Pancreas (tissue), 10 donors: ENCODE measurements around the gene ZKSCAN1. TPM values are rescaled to one million over a fixed set of nuclear protein-coding genes. Genes with fewer than 3 reads are reported as not detected.

Source experiments
- ATAC-seq, 4 donors: fragments of 200-7000 bp; cut with Tn5 transposase; one replicate each; pipeline versions ENCODE4 v1.8.0 to v1.9.1; 2020; ENCODE audit warnings: mild to moderate bottlenecking in 4 of 4, moderate library complexity in 4 of 4
- DNase-seq, 6 donors: peaks; one replicate each; pipeline ENCODE4 v3.0.0-alpha.2; 2020
- FAIRE-seq: peaks from 2 replicates; lab custom pipeline; 2012; peaks lifted over from hg19 to GRCh38; lab: Jason Lieb, UNC
- H3K27ac ChIP-seq, 4 donors: fragments of 200-600 bp; sonication (generic); 1 replicate in 3 of 4; 2 replicates in 1 of 4; pipeline versions ENCODE4 v1.5.0 to v1.8.0; 2020
- H3K27me3 ChIP-seq, 4 donors: fragments of 200-600 bp; one replicate each; pipeline ENCODE4 v1.8.0; 2021
- H3K36me3 ChIP-seq, 3 donors: fragments of 200-600 bp; sonication (generic) in 1 of 3; one replicate each; pipeline versions ENCODE4 v1.5.0 to v1.8.0; 2020 to 2021
- H3K4me1 ChIP-seq, 3 donors: fragments of 200-600 bp; one replicate each; pipeline ENCODE4 v1.8.0; 2021
- H3K4me3 ChIP-seq, 4 donors: fragments of 200-600 bp; sonication (generic) in 2 of 4; one replicate each; pipeline versions ENCODE4 v1.5.0 to v1.8.0; 2020 to 2021
- H3K9me3 ChIP-seq, 4 donors: fragments of 200-600 bp; one replicate each; pipeline ENCODE4 v1.8.0; 2021
- CTCF ChIP-seq, 4 donors: fragments of 200-600 bp; sonication (generic) in 3 of 4; IDR thresholded peaks; one replicate each; pipeline versions ENCODE4 v1.5.0 to v1.8.0; 2021; ENCODE audit warnings: antibody characterized with exemption in 4 of 4
- WGBS, 2 donors: extraction: QIAGEN DNeasy Blood & Tissue Kit; methylation state at CpG; one replicate each; pipeline ENCODE4 v1.1.7; 2013; 5-methylcytosine and 5-hydroxymethylcytosine counted together
- intact Hi-C, 3 donors: fragments of 100-400 bp; cut with DNase I; formaldehyde crosslinking; loops; one replicate each; pipeline versions ENCODE4 v1.11.1 to v1.14.2; 2022
- polyA plus RNA-seq, 2 donors: library from polyadenylated mRNA; stranded (reverse); fragments of 200-250 nt; gene quantifications; one replicate each; pipeline ENCODE4 v1.2.3, GENCODE V29; 2013
- total RNA-seq, 6 donors: library from RNA; stranded (reverse); fragmentation: NEBNext Ultra II Directional in 4 of 6; extraction: Animal tissue kit (Norgen Biotek cat#: 25700) in 4 of 6; gene quantifications; one replicate each; pipeline versions ENCODE4 v1.2.1 to v1.2.4, GENCODE V29; 2021 to 2023
- donor health status: healthy with polysubstance abuse.
- donor health status: DM: no; HTN: no; CAD: no; lungs with moderate emphysema.
- donor health status: DM: no; HTN: no; CAD: no.
- donor health status: control.
- donor health status: control.
- donor health status: Bipolar disorder and iron deficiency.
- donor health status: DM: yes; HTN: yes; CAD: no.
- donor health status: DM: no; HTN: no; CAD: no.
- donor health status: DM: no; HTN: no; CAD: no.
- donor health status: DM: yes; HTN: yes; CAD: no.

ZKSCAN1 gene
- total and polyA plus RNA-seq, 8 donors = 24.2 to 86.0 (median 61.7) TPM

GRCh38 chr7:100065452-100066186 lies 50.2 kb downstream of the ZKSCAN1 start:
- peak in 3 of 4 donors; percentile 50 to 53 (median 52) for ATAC-seq
- 59 to 60% methylated on average over 8 of the region's 8 CpGs for WGBS, 2 donors
- FAIRE-seq = no peak
- intact Hi-C loops = no loop called here
- H3K9me3 ChIP-seq = no peaks in the 10 kb centered on the region
- H3K36me3 ChIP-seq = peaks cover 0 to 32% (median 9%) of the 10 kb centered on the region in 3 donors
- H3K4me1 ChIP-seq = no peaks in the 10 kb centered on the region
- TF ChIP-seq CTCF (IDR thresholded peaks at IDR 0.05) = no peak
- H3K27me3 ChIP-seq = no peaks in the 10 kb centered on the region
- H3K4me3 ChIP-seq = no peak overlapping the region
- H3K27ac ChIP-seq = no peak overlapping the region
- no peak for DNase-seq

- intact Hi-C loops = no loop called here
- Histone ChIP-seq H3K4me1 (no peaks in the 10 kb centered on the region), H3K4me3 (no peak overlapping the region), H3K27me3 (no peaks in the 10 kb centered on the region), H3K36me3 (peaks cover 11 to 45% (median 23%) of the 10 kb centered on the region in 3 donors), H3K9me3 (peaks cover 0 to 2% (median 0%) of the 10 kb centered on the region in 4 donors), H3K27ac (no peak overlapping the region)
- TF ChIP-seq CTCF (IDR thresholded peaks at IDR 0.05) = no peak
- no peak for DNase-seq
- 90 to 91% methylated on average over 7 of the region's 7 CpGs for WGBS, 2 donors
- no peak for ATAC-seq
- FAIRE-seq = no peak
Observed at GRCh38 chr7:100066953-100067352, 51.6 kb downstream of the ZKSCAN1 start.

GRCh38 chr7:100069991-100070390 lies 54.6 kb downstream of the ZKSCAN1 start:
- Histone ChIP-seq H3K36me3 (peaks cover 17 to 53% (median 51%) of the 10 kb centered on the region in 3 donors), H3K9me3 (peaks cover 0 to 2% (median 0%) of the 10 kb centered on the region in 4 donors), H3K4me3 (no peak overlapping the region), H3K27me3 (no peaks in the 10 kb centered on the region), H3K4me1 (no peaks in the 10 kb centered on the region), H3K27ac (no peak overlapping the region)
- TF ChIP-seq CTCF (IDR thresholded peaks at IDR 0.05) = no peak
- WGBS, 2 donors = 97 to 98% methylated on average over 5 of the region's 5 CpGs
- intact Hi-C loops = no loop called here
- DNase-seq (no peak), ATAC-seq (no peak), FAIRE-seq (no peak)

- FAIRE-seq (no peak), ATAC-seq (no peak)
Observed at GRCh38 chr7:100071018-100071723, 55.8 kb downstream of the ZKSCAN1 start.

More at GRCh38 chr7:100071018-100071723, 55.8 kb downstream of the ZKSCAN1 start:
- intact Hi-C loops = no loop called here
- H3K4me3 ChIP-seq = no peak overlapping the region
- no peak for DNase-seq
- no peak overlapping the region for H3K27ac ChIP-seq
- H3K36me3 ChIP-seq = peaks cover 17 to 65% (median 57%) of the 10 kb centered on the region in 3 donors
- H3K4me1 ChIP-seq = no peaks in the 10 kb centered on the region
- H3K9me3 ChIP-seq = peaks cover 0 to 2% (median 0%) of the 10 kb centered on the region in 4 donors
- WGBS, 2 donors = 98 to 99% methylated on average over 11 of the region's 11 CpGs
- H3K27me3 ChIP-seq = no peaks in the 10 kb centered on the region
- TF ChIP-seq CTCF (IDR thresholded peaks at IDR 0.05) = no peak
